Gastroesophageal sphincter (tissue), 3 donors: ENCODE measurements around the gene NGEF.

Experiments
- POLR2AphosphoS5 ChIP-seq: sonication (generic); formaldehyde crosslinking; IDR thresholded peaks from one replicate; pipeline ENCODE4 v1.6.1; 2017; ENCODE audit warnings: antibody characterized with exemption
- TF ChIP-seq, protein P1 (sequence below), 4 experiments: fragments of 200-600 bp in 2 of 4; fragments of 450-650 bp in 2 of 4; sonication (generic) in 1 of 4; IDR thresholded peaks; one replicate each; pipeline ENCODE4 v1.5.1; 2017 to 2019; ENCODE audit warnings: antibody characterized with exemption in 4 of 4, mild to moderate bottlenecking in 2 of 4, moderate library complexity in 2 of 4

DNA sequence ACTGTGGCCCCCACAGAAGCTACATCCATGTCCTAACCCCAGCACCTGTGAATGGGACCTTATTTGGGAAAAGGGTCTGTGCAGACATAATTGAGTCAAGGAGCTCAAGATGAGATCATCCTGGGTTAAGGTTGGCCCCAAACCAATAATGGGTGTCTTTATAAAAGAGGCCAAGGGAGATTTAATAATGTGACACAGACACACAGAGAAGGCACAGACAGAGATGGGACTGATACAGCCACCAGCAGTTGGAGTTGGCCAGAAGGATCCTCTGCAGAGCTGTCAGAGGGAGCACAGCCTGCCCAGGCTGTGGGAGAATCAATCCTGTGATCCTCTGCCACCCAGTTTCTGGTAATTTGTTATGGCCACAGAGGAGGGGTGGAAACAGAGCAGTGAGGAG is 116.9 kb downstream of the NGEF start:
- TF ChIP-seq, protein P1, sequence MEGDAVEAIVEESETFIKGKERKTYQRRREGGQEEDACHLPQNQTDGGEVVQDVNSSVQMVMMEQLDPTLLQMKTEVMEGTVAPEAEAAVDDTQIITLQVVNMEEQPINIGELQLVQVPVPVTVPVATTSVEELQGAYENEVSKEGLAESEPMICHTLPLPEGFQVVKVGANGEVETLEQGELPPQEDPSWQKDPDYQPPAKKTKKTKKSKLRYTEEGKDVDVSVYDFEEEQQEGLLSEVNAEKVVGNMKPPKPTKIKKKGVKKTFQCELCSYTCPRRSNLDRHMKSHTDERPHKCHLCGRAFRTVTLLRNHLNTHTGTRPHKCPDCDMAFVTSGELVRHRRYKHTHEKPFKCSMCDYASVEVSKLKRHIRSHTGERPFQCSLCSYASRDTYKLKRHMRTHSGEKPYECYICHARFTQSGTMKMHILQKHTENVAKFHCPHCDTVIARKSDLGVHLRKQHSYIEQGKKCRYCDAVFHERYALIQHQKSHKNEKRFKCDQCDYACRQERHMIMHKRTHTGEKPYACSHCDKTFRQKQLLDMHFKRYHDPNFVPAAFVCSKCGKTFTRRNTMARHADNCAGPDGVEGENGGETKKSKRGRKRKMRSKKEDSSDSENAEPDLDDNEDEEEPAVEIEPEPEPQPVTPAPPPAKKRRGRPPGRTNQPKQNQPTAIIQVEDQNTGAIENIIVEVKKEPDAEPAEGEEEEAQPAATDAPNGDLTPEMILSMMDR (IDR thresholded peaks at IDR 0.05): no peak
- no peak for TF ChIP-seq POLR2AphosphoS5
